GM23248 (cell line): ENCODE results near the gene COG5.

ENCODE experiments used
- EZH2 ChIP-seq: fragments of 200-600 bp; sonication (generic); IDR thresholded peaks from 2 replicates; pipeline ENCODE4 v1.6.1; 2018; ENCODE audit warnings: antibody characterized with exemption, mild to moderate bottlenecking; ENCODE audit not compliant: insufficient read depth, poor library complexity, severe bottlenecking
- EZH2phosphoT487 ChIP-seq: fragments of 200-600 bp; sonication (generic); IDR thresholded peaks from 2 replicates; pipeline ENCODE4 v1.6.1; 2018; ENCODE audit warnings: antibody characterized with exemption, moderate library complexity, mild to moderate bottlenecking, low read depth; ENCODE audit not compliant: insufficient read depth

- TF ChIP-seq EZH2 (no peak), EZH2phosphoT487 (no peak)
Observed at GRCh38 chr7:107387128-107387527, 176.6 kb downstream of the COG5 start.
